NCI-H1930 (cell line): ENCODE results near the gene SLAMF9.

Experiments
- DNase-seq, 2 experiments: peaks; one replicate each; lab custom pipeline; 2025; lab: John Stamatoyannopoulos, UW

The SLAMF9 gene

DNA sequence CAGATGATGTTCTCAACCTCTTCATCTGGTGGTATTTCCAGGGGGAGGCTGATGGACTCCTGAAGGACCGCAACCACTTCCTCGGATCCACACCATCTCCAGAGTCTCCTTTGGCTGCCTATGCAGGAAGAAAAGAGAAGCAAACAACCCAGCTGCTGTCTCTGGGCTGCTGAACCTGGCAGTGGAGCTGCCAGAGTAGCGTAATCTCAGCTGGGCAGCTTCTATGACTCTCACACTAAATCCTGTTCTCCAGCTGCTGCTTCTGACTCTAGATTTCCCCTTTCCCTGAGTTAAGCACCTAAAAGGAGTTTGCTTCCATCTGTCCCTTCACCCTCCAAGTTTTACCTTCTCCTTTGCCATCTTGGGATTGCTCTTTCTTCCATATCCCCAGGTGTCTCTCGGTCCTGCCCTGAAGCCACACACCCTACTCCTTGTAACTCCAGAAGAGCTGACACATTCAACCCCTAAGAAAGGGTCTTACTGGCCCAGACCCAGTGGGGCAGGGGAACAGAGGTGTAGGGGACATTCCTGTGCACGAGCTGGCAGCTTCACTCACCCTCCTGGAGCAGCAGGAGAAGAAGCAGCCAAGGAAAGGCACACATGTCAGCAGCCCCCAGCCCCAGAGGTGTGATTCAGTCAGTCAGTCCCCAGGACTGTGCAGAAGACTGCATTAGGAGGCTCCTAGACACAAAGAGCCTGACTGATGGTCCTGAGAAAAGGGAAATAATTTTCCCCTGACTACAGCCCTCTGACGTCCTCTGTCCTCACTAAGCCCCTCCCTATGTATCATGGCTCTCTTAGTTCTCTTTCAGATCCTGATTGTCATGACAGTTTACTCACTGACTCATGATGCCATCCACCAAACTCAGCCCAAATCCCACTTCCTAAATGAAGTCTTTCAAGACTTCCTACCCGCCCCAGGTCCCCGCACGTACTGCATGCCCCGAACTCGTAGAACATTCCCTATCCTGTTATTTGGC, at the start of gene SLAMF9:
Gene SLAMF9 (minus strand): TSS at position 702 of the 980 bp plus-strand sequence. CDS start 100 bp downstream, at position 602.
- no peak for DNase-seq

DNA sequence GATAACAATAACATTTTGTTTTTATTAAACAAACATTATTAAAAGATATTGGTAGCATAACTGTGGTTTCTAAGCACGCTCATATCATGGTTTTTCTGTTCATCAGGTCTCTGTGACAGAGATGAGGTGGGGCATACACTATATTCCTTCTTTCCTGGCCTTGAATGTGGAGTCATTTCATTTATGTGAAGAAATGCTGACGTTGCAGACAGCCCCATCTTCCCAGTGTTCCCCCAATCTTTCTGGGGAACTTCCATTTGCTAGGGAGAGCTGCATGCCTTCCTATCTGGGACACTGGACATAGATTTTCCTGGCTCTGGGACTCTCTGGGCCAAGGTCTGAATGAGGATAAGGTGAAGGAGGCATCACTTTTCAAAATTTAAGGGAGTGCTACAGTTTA, 47.4 kb upstream of the SLAMF9 start:
- no peak for DNase-seq

DNA sequence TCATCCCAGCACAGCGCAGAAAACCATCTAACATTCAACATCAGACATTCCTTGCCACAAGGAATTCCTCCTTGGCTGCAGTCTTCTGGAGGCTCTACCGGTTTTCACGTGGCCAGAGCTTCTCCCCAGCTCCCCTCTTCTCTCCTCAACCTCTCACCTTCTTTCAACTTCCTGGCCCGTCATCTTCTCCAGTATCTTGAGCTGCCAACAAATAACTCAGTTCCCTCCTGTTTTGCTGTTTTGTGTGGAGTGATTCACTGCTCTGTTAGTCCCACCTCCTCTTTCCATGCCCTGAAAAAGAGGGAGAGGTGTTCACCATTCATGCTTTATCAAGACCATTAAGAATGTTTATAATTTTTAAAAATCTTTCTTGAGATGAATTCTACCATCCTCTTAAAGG, 45.2 kb upstream of the SLAMF9 start:
- DNase-seq: no peak

DNA sequence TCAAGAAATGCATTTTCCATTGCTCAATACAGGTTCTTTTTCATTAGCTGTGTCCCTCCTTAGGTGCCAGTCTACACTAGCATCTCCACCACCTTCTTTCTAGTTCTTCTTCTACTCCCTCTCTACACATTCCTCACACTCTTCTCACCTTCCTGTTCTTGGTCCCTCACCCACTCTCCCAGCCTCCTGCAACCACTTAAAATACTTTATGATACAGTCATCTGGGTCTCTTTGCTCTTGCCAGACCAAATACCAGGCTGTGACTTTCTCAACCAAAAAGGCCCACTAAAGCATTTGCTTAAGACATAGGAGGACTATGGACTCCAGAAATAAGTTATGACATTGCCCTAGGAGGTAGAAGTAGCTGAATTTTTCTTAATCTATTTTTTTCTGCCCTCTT, 42.6 kb upstream of the SLAMF9 start:
- no peak for DNase-seq

DNA sequence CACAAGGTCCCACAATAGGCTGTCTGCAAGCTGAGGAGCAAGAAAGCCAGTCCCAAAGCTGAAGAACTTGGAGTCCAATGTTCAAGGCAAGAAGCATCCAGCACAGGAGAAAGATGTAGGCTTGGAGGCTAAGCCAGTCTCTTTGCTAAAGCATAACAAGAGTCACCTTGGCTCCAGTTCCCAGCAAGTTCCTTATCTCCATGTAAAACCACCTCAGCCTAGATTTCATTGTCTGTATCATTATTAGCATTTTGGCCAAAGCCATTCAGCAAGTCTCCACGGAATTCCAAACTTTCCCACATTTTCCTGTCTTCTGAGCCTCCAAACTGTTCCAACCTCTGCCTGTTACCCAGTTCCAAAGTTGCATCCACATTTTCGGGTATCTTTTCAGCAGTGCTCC, 40.9 kb upstream of the SLAMF9 start:
- DNase-seq: no peak

DNA sequence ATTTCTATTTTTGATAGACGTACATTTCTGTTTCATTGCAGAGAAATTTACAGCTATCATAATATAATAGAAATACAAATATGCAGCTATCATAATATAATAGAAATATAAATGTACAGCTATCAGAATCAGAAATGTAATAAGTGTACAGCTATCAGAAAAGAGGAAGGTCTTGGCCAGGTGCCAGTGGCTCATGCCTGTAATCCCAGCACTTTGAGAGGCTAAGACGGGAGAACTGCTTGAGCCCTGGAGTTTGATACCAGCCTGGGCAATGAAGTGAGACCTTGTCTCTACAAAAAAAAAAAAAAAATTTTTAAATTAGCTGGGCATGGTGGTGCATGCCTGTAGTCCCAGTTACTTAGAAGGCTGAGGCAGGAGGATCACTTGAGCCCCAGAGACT, 39.9 kb upstream of the SLAMF9 start:
- no peak for DNase-seq

DNA sequence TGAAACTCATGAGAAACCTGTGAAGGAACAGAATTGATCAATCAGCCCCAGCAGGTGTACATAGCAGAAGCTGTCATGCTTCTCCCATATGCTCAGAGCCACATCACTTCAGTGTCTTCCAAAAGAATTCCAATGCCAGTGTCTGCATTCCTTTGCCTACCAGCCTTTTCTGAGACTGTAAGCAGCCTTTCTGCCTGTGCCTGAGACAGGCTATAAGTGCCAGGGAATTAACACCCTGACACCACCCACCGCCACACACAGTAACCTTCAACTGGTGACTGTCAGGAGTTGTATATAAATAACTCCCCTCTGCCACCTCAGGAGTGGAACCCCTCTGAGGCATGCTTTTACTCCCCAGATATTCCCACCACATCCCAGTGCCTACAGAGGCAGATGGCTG, 38.1 kb upstream of the SLAMF9 start:
- DNase-seq: no peak

DNA sequence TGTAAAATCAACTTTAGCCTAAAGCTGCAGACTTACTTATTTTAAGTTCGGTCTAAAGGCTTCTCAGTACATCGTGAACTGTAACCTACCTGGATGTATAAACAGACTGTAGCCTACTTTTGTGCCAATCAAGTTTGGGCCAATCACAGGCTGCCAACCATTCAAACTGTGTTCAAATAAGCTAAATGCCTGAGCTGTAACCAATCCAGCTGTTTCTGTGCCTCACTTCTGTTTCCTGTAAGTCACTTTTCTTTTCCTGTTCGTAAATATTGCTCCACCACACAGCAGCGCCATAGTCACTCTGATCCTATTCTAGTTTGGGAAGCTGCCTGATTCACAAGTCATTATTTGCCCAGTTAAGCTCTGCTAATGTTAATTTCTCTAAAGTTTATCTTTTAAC, 37.5 kb upstream of the SLAMF9 start:
- no peak for DNase-seq

DNA sequence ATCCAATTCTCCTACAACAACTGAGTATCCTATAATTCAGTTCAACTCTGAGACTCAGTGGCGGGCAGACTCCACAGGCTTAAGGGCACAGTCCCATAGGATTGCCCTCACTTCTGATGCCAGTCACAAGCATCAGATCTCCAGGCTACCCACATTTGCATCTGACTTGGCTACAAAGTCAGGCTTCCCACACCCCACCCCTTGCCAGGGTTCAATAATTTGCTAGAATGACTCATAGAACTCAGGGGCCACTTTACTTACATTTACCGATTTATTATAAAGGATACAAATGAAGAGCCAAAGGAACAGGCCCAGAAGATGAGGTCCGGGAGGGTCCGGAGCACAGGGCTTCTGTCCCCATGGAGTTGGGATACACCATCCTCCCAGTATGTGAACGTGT, 36.0 kb upstream of the SLAMF9 start:
- DNase-seq: no peak

DNA sequence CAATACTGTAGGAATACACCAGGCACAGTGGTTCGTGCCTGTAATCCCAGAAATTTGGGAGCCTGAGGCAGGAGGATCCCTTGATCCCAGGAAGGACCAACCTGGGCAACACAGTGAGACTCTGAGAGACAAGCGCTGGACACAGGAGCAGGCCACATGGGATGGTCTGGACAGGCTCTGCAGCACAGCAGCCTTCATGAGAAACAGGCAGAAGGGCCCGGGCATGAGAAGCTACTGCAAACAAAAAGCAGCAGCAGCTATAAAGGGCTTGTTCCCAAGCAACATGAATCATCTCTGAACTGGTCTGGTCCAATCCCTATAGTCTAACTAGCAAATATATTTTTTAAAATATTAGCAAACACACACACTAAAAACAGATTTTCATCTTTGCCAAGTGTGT, 35.5 kb upstream of the SLAMF9 start:
- no peak for DNase-seq

DNA sequence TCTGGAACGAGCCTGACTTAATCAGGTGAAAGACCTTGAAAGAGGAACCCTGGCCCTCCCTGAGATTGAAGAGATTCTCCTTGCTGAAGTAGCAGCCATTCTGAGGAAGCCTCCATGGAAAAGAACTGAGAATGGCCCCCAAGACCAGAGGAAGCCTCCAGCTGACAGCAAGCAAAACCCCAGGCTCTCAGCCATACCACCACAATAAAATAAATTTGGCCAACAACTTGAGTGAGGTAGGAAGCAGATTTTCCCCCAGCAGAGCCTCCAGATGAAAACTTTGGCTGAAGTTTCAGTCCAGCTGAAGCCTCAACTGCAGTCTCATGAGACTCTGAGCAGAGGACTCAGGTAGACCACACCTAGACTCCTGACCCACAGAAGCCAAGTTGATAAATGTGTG, 34.0 kb upstream of the SLAMF9 start:
- DNase-seq: no peak

DNA sequence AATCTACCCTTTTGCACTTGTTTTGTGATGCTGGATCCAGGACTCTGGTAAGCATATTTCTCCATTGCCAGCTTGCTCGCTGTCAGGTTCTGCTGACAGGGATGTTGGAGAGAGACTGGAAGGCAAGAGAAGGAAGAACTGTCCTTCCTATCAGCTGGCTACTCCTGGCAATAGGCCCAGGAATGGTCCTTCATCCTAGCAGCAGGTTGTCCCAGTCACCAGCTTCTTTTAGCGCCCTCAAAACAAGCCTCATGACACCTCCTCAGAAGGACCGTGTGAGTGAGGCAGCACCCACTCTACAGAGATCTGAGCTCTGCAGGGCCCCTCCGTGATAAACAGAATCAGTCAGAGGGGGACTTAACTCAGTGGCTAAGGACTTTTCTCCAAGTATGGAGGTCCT, 33.1 kb upstream of the SLAMF9 start:
- no peak for DNase-seq

DNA sequence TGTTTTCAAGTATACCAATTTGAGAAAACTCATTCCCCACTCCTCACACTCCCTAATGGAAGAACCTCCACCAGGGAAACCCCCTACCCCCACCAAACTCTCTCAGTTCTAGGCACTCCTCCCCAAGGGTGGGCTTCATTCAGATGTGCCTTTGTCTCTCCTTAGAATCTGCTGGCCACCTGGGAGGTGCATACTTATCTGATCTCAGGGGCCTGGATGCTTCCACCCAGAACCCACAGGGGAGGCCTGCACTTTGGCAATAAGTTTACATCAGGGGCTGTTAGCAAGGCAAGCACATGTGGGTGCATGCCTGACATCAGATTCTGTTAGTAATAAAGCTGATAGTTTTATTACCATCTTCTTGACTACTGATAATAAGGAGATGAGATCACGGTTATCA, 32.5 kb upstream of the SLAMF9 start:
- no peak for DNase-seq

DNA sequence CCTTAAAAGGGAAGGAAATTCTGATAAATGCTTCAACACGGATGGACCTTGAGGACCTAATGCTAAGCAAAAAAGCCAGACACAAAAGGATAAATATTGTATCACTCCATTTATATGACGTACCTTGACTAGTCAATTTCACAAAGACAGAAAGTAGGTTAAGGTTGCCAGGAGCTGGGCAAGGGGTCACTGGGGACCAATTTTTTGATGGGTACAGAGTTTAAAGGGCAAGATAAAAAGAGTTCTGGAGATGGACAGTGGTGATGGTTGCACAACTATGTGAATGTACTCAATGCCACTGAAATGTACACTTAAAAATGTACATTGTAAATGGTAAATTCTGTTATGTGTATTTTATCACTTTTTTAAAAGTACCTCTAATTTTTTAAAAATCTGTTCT, 32.1 kb upstream of the SLAMF9 start:
- no peak for DNase-seq

DNA sequence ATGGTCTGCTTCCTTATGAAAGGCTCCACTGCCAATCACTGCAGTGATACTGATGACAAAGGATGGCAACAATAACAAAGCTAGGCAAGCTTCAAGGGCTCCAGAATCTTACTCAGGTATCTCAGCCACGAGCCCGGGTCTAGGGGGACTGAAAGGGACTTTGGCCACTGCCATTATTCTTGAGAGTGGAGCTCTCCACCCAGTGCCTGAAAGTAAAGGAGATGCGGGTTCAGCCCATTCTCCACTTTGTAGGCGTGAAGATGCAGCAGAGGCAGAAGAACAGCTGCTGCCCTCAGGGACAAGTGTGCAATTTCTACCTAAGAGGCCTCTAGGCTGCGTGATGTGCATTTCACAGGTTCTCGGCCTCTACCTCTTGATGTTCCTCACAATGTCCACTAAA, 31.4 kb upstream of the SLAMF9 start:
- DNase-seq: no peak

DNA sequence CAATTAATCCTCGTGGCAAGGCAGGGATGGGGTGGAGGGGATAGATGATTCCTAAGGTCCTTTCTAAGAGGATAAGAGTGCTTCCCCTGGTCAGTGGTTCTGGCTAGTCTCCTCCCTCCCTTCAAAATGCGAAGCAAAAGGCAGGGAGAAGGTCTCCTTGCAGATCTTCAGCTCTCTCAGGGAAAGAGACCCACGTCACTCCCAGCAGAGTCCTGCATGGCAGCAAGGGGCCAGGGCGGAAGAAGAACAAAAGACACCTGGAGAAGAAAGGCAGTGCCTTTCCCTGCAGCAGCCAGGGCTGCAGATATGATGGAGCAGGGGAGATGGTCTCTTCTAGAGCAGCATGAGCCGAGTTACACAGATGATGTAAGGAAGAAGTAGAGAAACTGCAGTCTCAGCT, 29.6 kb upstream of the SLAMF9 start:
- DNase-seq: no peak

DNA sequence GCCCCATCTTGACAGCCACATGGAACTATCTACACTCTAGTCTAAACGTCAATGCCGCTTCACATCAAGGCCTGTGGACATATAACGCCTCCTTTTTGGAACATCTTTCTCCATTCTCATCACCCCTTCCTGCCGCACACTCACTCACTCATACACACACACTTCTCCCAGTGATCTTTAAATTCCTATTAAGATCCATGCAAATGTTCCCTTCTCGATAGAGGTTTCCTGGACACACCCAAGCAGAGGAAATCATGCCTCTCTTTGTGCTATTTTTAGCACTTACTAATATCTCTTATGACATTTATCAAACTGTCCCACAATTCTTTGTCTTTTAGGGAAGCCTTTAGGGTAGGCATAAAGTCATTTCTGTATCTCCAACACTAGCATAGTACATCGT, 28.2 kb upstream of the SLAMF9 start:
- no peak for DNase-seq

DNA sequence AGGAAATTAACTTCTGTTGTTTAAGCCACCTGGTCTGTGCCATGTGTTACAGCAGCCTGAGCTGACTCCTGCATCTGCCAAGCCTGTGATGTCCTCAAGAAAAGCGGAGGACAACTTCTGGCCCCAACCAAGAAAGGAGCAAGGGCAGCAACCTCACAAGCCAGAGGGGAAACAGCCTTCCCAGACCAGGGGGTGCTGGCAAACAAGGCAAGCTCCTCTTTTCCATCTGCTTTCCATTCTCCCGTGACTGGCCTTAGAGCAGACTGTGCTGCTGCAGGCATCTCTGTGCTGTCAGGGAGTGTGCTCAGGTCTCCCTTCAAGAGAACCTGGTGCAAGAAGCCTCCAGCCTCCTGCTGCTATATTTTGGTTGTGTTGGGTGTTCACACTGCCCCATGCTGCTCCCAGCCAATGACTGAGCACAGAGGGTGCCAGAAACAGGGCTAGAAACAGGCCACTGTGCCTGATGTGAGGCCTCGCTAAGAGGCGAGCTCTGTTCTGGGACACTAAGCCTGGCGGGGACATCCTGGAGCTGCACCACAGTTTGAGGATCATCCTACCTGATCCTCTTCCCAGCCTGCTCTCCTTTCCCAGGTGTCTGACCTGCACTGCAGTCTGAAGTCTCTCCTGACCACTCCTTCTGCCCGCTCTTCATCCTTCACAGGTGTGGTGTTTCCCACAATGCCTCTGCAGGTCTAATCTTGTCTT, 27.5 kb upstream of the SLAMF9 start:
- no peak for DNase-seq

DNA sequence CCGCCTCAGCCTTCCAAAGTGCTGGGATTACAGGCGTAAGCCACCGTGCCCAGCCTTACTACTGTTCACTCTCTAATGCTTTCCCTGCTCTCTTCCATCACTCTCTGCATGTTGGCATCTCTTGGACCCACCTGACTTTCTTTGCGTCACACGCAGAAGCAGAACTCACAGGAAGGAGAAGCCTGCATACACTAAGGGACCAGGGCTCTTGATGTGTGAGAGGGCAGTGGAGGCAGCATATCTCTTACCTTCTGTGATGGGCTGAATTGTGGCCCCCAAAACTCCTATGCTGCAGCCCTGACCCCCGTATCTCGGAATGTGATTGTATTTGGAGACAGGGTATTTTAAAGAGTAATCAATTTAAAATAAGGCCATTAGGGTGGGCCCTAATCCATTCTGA, 26.7 kb upstream of the SLAMF9 start:
- no peak for DNase-seq

DNA sequence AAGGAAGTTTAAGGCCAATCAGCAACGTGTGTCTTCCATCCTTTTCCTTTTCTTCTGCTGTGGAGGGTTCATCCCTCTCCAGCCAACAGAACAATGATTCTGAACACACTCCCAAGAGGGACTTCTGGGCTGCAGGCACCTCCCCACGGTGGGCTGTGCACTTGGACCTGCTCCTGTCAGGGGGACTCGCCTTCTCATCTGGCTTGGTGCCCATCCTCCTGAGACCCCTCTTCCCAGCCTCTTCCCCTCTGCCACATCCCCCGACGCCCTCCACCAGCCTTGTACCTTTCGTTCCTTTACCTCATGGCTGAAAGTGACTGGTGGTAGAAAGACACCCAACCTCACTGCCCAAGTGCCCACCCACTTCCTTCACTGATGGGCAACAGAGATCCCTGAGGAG, 26.0 kb upstream of the SLAMF9 start:
- no peak for DNase-seq

DNA sequence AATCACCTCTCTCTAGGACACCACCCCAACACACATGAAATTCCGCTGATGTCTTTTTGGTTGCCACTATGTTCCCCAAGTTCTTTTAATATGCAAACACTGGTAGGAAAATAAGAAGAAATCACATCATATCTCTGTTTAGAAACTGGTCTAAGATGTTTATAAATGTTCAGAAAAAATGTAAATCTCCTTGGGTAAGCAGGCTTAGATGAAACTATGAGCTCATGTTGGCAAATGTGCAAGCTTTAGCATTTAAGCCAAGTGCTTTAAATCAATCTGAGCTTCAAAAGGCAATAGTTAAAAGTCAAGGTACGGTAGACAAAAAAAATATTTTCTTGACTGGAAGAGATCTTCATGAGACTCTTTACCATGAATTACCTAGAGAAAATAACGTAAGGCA, 25.2 kb upstream of the SLAMF9 start:
- DNase-seq: no peak

DNA sequence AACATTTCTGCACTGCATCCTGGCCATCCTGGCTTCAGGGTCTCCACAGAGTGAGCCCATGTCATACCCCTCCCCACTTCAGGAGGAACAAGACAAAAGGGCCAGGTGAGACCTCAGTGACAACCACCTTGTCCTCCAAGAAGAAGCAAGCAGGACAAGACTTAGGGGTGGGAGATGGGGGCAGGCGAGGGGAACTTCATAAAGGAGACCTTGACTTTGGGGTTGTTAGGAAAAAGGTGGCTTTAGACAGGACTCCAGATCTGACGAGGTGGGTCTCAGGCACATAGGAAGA, 24.0 kb upstream of the SLAMF9 start:
- no peak for DNase-seq

DNA sequence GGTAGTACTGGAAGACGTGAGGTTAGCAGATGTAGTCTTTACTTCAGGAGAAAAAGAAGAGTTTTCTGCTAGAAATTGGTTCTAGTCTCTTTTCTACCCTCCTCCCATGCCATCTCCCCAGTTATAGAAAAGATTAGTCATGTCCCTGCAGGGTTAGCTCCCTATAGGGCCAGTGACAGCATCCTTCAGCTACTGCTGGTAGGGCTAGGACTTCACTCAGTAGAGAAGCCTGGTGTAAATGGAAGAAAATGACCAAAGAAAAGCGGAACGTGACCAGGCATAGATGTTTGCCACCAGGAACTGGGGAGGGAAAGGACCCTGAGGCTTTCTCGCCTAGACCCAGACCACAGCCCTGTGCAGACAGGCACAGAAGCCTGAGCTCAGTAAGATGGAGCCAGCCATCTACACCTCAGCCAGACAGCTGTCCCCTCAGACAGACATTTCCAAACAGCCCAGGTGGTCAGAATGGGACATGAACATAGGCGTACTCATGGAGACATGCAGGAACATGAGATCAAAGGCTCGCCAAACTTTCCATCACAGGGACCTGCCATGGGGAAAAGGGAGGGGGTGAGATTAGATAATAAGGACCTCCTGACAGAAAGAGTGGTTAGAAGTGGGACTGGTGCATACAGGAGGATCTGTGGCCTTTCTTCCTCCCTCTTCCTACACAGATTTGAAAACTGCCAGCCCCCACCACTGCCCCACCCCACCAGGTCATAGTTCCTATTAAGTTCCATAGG, 23.5 kb upstream of the SLAMF9 start:
- no peak for DNase-seq
